Skeletal muscle cell (primary cell): ENCODE results near the gene NBL1.

Source experiments
- DNase-seq: peaks from one replicate; pipeline ENCODE4 v3.0.0-alpha.2; 2010; ENCODE audit warnings: low read depth
- H3K4me3 ChIP-seq: 2 replicates; pipeline ENCODE4 v1.5.1; 2011; ENCODE audit warnings: low read depth, mild to moderate bottlenecking, control low read depth, low read length, moderate library complexity

NBL1 gene

DNA sequence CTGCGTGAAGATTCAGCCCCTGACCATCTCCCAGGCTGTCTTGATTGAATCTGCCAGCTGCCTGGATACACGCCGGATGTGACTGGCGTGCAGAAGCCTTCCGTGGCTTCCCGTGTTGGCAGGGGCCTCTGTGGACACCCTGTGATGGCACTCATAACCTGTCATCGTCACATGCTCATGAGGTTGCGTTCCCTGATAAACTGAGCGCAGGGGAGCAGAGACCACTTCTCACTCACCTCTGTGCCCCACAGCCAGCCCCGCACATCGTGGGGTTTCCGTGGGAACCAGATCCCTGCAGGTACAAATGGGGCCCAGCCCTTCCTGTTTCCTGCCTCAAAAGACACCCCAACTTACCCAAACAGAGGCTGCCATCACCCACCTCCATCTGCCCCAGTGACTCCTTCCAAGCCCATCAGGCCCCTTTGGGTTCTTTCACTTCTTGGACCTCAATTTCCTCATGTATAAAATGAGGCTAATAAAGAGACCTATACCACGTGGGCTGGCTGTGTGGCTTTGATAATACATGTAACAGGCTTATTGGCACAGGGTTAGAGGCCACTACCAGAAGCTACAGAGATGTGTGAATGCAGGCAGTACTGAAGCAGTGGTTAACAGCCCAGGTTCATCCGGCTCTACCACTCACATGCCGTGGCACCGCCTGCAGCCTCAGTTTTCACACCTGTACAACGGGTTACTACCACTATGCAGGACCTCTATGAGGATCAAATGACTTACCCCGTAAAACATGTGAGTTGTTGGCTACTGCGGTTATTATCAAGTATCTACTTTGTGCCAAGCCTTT lies 44.1 kb downstream of the NBL1 start:
- DNase-seq: no peak
- no peak overlapping the region for H3K4me3 ChIP-seq

DNA sequence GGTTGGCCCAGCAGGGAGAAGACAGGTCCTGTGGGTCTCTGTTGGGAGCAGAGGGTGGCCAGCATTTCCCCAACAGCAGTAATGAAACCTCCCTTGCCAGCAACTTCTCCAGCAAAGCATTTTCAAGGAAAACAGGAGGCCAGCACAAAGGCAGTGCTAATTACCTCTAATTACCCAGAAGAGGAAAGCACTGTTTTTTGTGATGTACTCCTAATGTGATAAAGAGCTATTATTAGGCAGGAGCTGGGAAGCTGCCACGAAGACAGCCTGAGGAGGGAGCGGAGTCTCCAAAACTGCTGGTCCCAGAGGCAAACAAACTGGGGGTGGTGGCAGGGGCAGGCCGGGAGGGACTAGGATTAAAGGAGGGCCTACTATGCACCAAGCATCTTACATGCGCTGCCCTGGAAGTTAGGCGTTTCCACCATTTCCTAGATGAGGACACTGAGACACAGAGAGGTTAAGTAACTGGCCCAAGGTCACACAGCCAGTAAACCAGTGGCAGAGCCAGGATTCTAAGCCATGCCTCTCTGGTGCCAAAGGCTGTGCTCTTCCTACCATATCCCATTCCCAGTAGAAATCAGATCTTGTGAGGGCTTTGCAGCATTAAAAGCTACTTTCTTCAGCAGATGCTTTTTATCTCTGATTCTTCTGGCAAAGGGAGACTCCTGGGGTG lies 45.1 kb downstream of the NBL1 start:
- H3K4me3 ChIP-seq: no peak overlapping the region
- DNase-seq: no peak

DNA sequence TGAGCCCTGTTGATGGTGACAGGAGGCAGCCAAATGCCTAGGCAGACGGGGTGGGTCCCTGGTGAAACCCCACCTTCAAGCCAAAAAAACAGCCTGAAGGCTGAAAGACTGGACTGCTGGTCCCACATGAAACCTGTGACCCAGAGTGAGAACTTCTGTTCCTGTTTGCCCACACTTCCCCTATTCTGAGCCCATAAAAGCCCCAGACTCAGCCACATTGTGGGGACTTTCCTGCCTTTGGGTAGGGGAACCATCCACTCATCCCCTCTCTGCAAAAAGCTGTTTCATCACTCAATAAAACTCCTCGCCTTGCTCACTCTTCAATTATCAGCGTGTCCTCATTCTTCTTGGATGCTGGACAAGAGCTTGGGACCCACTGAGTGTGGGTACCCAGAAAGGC lies 45.7 kb downstream of the NBL1 start:
- no peak overlapping the region for H3K4me3 ChIP-seq
- no peak for DNase-seq

DNA sequence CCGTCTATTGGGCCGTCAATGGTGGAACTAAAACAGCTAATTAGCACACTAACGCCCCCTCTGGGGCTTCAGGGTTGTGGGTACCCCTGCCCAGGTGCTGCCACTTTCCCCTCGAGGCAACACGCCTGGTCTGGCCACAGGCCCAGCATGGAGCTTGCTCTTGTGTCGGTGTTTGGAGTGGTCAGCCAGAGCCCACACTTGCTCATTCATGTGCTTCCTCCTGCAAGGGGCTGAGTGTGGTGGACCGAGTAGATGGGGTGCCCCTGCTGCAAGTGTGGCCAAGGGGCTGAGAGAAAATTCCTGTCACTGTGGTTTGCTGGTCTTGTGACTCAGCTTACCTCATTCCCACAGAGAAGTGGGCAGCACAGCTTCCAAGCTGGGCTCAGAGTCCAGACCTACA lies 46.2 kb downstream of the NBL1 start:
- no peak for DNase-seq
- H3K4me3 ChIP-seq: no peak overlapping the region

DNA sequence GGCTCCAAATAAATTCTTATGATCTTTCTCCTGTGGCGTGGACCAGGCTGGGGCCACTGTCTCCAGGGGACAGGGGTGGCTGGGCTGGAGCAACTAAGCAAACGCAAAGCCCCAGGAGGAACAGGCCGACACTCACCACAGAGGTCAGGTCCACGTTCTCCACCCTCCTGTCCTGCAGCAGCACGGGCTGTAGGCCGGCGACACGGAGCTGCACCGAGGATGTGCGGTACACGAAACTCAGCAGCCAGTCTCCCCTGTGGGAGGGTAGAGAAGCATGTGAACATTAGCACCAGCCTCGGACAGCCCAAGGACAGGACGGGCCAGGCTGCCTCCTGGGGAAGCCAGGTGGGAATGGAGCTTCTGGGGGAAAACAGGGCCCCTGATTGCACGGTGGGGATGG lies 50.2 kb downstream of the NBL1 start:
- no peak overlapping the region for H3K4me3 ChIP-seq
- no peak for DNase-seq

DNA sequence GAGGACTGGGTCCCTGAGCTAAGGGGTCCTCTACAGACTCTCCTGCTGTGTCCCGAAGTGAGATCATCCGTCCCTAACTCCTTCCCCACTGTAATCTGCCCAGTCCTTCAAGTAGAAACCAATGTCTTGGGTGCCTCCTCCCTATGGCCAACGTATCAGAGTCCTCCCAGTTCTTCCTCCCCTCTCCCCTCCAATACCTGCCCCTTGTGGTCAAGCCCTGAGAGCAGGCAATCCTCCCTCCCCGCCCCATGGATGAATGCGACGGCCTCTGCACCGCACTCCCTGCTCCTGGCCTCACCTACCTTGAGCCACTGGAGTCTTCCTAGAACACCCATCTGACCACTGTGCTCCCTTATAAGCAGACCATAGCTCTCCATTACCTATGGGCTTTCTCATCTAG lies 51.7 kb downstream of the NBL1 start:
- no peak for DNase-seq
- H3K4me3 ChIP-seq: no peak overlapping the region

DNA sequence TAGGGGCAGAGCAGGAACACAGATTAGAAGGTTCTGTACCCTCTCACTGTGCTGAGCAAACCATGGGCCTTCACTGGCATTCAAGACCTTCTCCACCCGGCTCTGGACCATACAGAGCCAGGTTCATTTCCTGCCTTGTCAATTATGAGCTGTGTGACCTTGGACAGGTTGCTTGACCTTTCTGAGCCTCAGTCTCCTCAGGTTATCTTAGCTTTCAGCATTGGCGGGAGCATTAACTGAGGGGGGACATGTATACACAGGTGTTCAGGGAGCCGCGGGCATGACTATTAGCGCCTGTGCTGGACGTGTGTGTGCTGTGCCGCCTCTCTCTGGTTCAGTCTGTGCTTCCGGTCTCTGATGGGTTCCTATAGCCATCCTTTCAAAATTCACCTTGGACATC lies 52.7 kb downstream of the NBL1 start:
- no peak for DNase-seq

DNA sequence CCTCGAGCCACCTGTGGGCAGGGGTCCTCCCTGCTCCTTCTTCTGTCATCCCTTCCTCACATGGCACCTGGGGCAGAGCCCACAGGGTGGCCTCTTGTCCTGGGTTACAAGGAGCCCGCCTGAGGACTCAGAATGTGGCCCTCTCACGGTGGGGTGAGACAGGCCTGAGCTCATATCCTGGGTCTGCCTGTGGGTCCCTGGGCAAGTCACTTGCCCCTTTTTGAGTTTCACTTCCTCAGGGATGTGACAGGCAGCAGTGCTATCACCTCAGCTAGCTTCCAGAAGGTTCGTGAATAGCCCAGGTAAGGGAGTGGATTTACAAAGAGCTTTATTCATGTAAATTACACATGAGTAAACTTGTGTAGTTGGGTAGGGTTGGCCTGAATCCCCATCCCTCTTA lies 54.1 kb downstream of the NBL1 start:
- no peak for DNase-seq

More for the DNA sequence above, 52.7 kb downstream of the NBL1 start:
- H3K4me3 ChIP-seq: no peak overlapping the region

DNA sequence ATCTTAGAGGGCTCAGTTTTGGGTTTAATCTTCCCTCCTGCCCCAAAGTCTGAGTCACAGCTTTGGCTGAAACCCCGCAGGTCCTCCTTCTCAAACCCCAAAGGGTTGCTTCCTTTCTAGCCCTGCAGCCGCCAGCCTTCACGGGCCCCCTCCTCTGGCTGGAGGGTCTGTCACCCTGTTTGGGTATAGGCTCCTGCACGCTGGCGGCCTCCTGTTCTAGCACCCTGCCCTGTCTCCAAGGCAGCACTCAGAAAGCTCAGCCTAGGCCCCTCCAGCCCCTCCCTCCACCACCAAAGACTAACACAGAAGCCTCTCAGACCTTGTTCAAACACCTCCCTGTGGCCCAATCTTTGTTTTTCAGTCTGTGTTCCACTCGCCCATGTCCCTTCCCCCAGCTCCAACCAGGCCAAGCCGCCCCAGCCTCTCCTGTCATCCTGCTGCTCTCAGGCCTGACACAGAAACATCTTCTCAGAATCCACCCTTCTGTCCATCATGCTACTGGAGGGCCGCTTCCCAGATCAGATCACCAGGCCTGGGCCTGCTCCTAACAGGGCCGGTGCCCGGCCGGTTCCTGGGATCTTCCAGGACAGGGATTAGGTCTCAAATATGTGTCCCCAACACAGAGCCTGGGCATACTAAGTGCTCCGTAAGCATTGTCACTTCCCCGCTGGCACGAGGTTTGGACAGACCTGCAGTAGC lies 56.1 kb downstream of the NBL1 start:
- no peak overlapping the region for H3K4me3 ChIP-seq
- DNase-seq: no peak

More for the DNA sequence above, 54.1 kb downstream of the NBL1 start:
- no peak overlapping the region for H3K4me3 ChIP-seq

DNA sequence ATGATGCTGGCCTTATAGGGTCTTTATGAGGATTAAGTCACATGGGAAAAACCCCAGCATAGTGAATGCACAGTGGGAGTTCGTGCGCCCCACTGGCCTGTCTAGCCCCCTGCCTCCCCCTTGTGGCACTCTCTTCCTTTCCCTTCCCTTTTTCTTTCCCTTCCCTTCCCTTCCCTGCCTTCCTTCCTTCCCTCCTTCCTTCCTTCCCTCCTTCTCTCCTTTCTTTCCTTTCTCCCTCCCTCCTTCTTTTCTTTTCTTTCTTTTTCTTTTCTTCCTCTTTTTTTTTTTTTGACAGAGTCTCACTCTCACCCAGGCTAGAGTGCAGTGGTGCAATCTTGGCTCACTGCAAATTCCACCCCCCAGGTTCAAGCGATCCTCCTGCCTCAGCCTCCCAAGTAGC lies 59.2 kb downstream of the NBL1 start:
- no peak for DNase-seq
- no peak overlapping the region for H3K4me3 ChIP-seq

DNA sequence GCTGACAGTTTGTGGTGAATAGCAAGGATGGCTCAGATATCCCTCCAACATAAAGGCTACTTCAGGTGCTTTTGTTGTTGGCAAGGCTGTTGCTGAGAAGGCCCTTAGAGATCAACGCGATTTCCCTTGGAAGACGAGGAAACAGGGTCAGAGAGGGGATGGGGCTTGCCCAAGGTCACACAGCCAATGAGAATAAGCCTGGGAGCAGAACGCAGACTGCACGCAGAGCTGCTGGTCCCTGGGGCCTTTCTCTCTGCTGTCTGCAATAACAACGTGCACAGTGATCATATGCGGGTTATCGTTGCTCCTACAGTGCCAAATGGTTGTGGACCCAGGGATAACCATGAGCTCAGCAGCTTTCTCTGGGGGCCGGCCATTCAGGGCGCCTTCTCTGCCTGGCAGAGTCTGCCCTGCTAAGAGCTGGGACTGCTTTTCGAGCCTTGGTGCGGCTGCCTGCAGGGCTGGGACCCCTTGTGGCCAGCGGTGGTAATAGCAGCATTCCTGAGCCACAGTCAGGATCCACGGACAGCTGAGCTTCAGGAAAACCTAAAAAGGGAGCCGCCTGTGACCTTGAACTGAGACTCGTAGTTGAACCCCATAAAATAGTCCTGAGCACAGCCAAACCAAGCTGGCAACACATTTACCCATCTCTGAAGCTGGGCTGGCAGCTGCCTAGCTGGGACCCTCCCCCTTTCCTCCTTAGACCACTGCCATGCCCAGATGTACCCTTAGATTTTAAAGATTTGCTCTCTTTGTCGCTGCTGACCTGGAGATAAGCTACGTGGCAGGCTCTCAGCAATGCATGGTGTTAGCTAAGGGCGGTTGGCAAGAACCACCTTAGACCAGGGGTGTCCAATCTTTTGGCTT lies 60.4 kb downstream of the NBL1 start:
- H3K4me3 ChIP-seq: peak overlapping the region; percentile 14
- peak; percentile 25 for DNase-seq

DNA sequence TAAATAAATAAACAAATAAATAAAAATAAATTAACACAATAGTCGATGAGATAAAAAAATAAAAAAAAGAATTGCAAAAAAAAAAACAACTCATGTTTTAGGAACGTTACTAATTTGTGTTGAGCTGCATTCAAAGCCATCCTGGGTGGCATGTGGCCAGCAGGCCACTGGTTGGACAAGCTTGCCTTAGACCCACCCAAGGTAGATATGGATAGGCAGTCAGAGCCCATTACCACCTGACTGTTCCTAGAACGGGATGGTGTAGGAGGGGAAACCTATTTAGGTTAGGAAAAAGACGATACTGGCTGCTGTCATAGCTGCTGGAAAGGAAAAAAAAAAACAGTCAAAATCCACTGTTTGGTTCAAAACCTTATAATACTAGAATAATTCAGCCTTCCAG lies 61.4 kb downstream of the NBL1 start:
- no peak overlapping the region for H3K4me3 ChIP-seq
- no peak for DNase-seq

DNA sequence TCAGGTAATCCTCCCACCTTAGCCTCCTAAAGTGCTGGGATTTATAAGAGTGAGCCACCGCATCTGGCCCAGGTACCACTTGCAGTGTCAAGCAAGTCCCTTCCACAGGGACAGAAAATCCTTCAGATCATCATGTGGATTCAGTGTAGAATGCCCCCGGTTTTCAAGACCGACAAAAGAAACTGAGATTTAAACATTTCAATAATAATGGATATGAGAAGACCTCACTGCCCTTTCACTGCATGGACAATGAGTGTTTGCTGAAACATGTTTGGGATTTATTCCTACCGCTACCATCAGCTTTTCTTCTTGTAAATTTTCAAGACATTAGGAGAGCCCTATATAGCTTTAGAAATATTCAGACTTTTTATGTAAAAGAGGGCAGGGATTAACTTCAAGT lies 62.0 kb downstream of the NBL1 start:
- H3K4me3 ChIP-seq: no peak overlapping the region
- no peak for DNase-seq
